K562 (cell line): ENCODE results near the gene B3GLCT. TPM values are rescaled to one million over a fixed set of nuclear protein-coding genes. Genes with fewer than 3 reads are reported as not detected.

Source experiments
- ATAC-seq: fragments of 200-7000 bp; cut with Tn5 transposase; 3 replicates; pipeline ENCODE4 v1.9.1; 2020; ENCODE audit warnings: moderate library complexity
- BruUV-seq: library from RNA; stranded (reverse); fragments of 400-500 nt; replicated peaks from 2 replicates; lab custom pipeline; 2021; lab: Mats Ljungman, UMichigan
- CTCF ChIA-PET: fragments of 300-600 bp; formaldehyde crosslinking; extraction: SDS; loops from one replicate; lab custom pipeline; 2021; ENCODE audit warnings: low intra/inter-chr PET ratio; lab: Yijun Ruan, JAX
- POLR2A ChIA-PET: fragments of 300-600, 350-650 bp; sonication (Branson Sonifier 250); formaldehyde crosslinking; extraction: SDS; loops from one replicate; lab custom pipeline; 2021; ENCODE audit warnings: antibody characterized with exemption, inconsistent platforms; lab: Yijun Ruan, JAX
- DNase-seq, 4 experiments: peaks; one replicate each; pipeline versions ENCODE4 v3.0.0 to v3.0.0-alpha.2; 2011 to 2018; ENCODE audit warnings: low spot score in 3 of 4, mixed read lengths in 3 of 4; ENCODE audit errors: extremely low read depth in 1 of 4
- FAIRE-seq: peaks from 2 replicates; lab custom pipeline; 2011; peaks lifted over from hg19 to GRCh38; lab: Jason Lieb, UNC
- H2AFZ ChIP-seq: 2 replicates; pipeline ENCODE4 v1.6.0; 2011; ENCODE audit warnings: low read depth, low read length, control low read depth, inconsistent platforms
- H3K27ac ChIP-seq: fragments of 200-600 bp; 3 replicates; pipeline ENCODE4 v1.8.0; 2011; ENCODE audit warnings: low read depth, mild to moderate bottlenecking, control low read depth, inconsistent platforms, low read length, moderate library complexity, mixed read lengths; ENCODE audit errors: extremely low read depth
- H3K27me3 ChIP-seq, 2 experiments: fragments of 300-600 bp in 1 of 2; 2 replicates in 1 of 2; 3 replicates in 1 of 2; pipeline versions ENCODE4 v1.6.0 to v1.8.0; 2011; ENCODE audit warnings: inconsistent platforms in 2 of 2, low read length in 2 of 2, mild to moderate bottlenecking in 1 of 2, mixed read lengths in 1 of 2, moderate library complexity in 1 of 2; ENCODE audit not compliant: control insufficient read depth in 2 of 2, insufficient read depth in 2 of 2
- H3K36me3 ChIP-seq: fragments of 300-600 bp; 3 replicates; pipeline ENCODE4 v1.8.0; 2011; ENCODE audit warnings: mild to moderate bottlenecking, low read length, inconsistent platforms; ENCODE audit not compliant: control insufficient read depth, insufficient read depth
- H3K4me1 ChIP-seq, 2 experiments: fragments of 200-600 bp in 1 of 2; replicated peaks in 1 of 2; 2 replicates in 1 of 2; 3 replicates in 1 of 2; pipeline versions ENCODE4 v1.5.1 to v1.8.0; 2011; ENCODE audit warnings: inconsistent platforms in 2 of 2, low read length in 2 of 2, mild to moderate bottlenecking in 1 of 2, mixed read lengths in 1 of 2, moderate library complexity in 1 of 2; ENCODE audit not compliant: control insufficient read depth in 2 of 2, insufficient read depth in 2 of 2
- H3K4me2 ChIP-seq: 2 replicates; pipeline ENCODE4 v1.6.1; 2011; ENCODE audit warnings: low read length, control low read depth, inconsistent platforms, mixed read lengths; ENCODE audit not compliant: insufficient read depth
- H3K4me3 ChIP-seq: fragments of 200-600 bp; sonication (generic), shearing (Covaris generic); 2 replicates; pipeline ENCODE4 v1.5.1; 2016; ENCODE audit warnings: control low read depth, inconsistent platforms
- H3K79me2 ChIP-seq: fragments of 200-600 bp; 3 replicates; pipeline ENCODE4 v1.8.0; 2011; ENCODE audit warnings: low read length, inconsistent platforms; ENCODE audit not compliant: control insufficient read depth, insufficient read depth
- H3K9ac ChIP-seq, 2 experiments: 2 replicates each; pipeline versions ENCODE4 v1.6.0 to v1.6.1; 2011; ENCODE audit warnings: low read depth in 2 of 2, low read length in 2 of 2, control low read depth in 1 of 2, inconsistent platforms in 1 of 2, mild to moderate bottlenecking in 1 of 2, mixed read lengths in 1 of 2; ENCODE audit not compliant: insufficient read depth in 1 of 2
- H3K9me1 ChIP-seq: one replicate; pipeline ENCODE4 v1.6.0; 2011; ENCODE audit warnings: inconsistent platforms, mild to moderate bottlenecking, low read length, moderate library complexity; ENCODE audit not compliant: control insufficient read depth, insufficient read depth
- H3K9me3 ChIP-seq: replicated peaks from 2 replicates; pipeline ENCODE4 v1.5.1; 2011; ENCODE audit warnings: low read depth, low read length, inconsistent platforms; ENCODE audit not compliant: control insufficient read depth, insufficient read depth
- H4K20me1 ChIP-seq: replicated peaks from 2 replicates; pipeline ENCODE4 v1.6.1; 2011; ENCODE audit warnings: low read length, inconsistent platforms, mixed read lengths; ENCODE audit not compliant: control insufficient read depth, insufficient read depth
- CBFA2T3 ChIP-seq: fragments of 450-650 bp; IDR thresholded peaks from 2 replicates; pipeline ENCODE4 v1.6.1; 2017
- ETV5 ChIP-seq: sonication (generic); formaldehyde crosslinking; IDR thresholded peaks from 2 replicates; pipeline ENCODE4 v1.4.0; 2020; ENCODE audit warnings: low read depth, mild to moderate bottlenecking, missing genetic modification reagents
- MAZ ChIP-seq, 2 experiments: fragments of 450-650 bp in 1 of 2; sonication (generic) in 1 of 2; formaldehyde crosslinking; IDR thresholded peaks in 1 of 2; conservative IDR thresholded peaks in 1 of 2; 2 replicates each; pipeline versions ENCODE4 v1.4.0 to v1.5.0; 2020; ENCODE audit warnings: mild to moderate bottlenecking in 1 of 2, missing genetic modification reagents in 1 of 2
- NKRF ChIP-seq: fragments of 450-650 bp; IDR thresholded peaks from 2 replicates; pipeline ENCODE4 v1.6.1; 2016; ENCODE audit warnings: borderline replicate concordance
- PML ChIP-seq: IDR thresholded peaks from 2 replicates; pipeline ENCODE4 v1.6.1; 2012; ENCODE audit warnings: low read length, inconsistent platforms
- TCF7L2 ChIP-seq: fragments of 150-350 bp; IDR thresholded peaks from 2 replicates; pipeline ENCODE4 v1.6.1; 2016; ENCODE audit warnings: low read depth, mild to moderate bottlenecking, low read length, moderate library complexity
- TOE1 ChIP-seq, 2 experiments: fragments of 450-650 bp in 1 of 2; sonication (generic) in 1 of 2; formaldehyde crosslinking in 1 of 2; IDR thresholded peaks; 2 replicates each; pipeline versions ENCODE4 v1.7.1 to v1.8.0; 2016 to 2022; ENCODE audit warnings: borderline replicate concordance in 2 of 2, mild to moderate bottlenecking in 2 of 2, antibody characterized with exemption in 1 of 2, inconsistent platforms in 1 of 2, low read depth in 1 of 2, missing genetic modification reagents in 1 of 2, moderate library complexity in 1 of 2
- ZBTB7A ChIP-seq: IDR thresholded peaks from 2 replicates; pipeline ENCODE4 v1.6.1; 2011; ENCODE audit warnings: low read depth, mild to moderate bottlenecking, low read length, moderate library complexity, borderline replicate concordance; ENCODE audit not compliant: control insufficient read depth
- ZNF253 ChIP-seq: fragments of 250-450 bp; sonication (Bioruptor Pico); conservative IDR thresholded peaks from 2 replicates; pipeline ENCODE4 v1.6.1; 2021; ENCODE audit warnings: mild to moderate bottlenecking
- ZNF764 ChIP-seq: fragments of 250-450 bp; sonication (Bioruptor Pico); IDR thresholded peaks from 2 replicates; pipeline ENCODE4 v1.4.0; 2020; ENCODE audit warnings: low read depth, mild to moderate bottlenecking, moderate library complexity
- WGBS: fragments of 100-300 bp; shearing (Covaris generic); methylation state at CpG from one replicate; pipeline ENCODE4 v1.1.6; 2016; ENCODE audit warnings: low coverage, mixed read lengths; ENCODE audit not compliant: insufficient coverage; ENCODE audit errors: missing lambda C conversion rate; 5-methylcytosine and 5-hydroxymethylcytosine counted together
- in situ Hi-C: fragments of 300-500 bp; cut with MboI; formaldehyde crosslinking; loops from 4 replicates; pipeline ENCODE4 v1.15.0; 2018; ENCODE audit warnings: inconsistent platforms, mixed read lengths
- intact Hi-C: fragments of 100-400 bp; cut with micrococcal nuclease; formaldehyde crosslinking; loops from 2 replicates; pipeline ENCODE4 v1.14.2; 2022
- polyA plus RNA-seq, 8 experiments: library from polyadenylated mRNA; depleted of rRNA in 4 of 8; stranded (reverse) in 5 of 8; unstranded in 3 of 8; fragments of >200 nt; fragmentation: Nextera tagmentation in 2 of 8; fragmentation: Illumina TruSeq in 1 of 8; extraction: Ambion mirVana in 2 of 8; extraction: Trizol in 1 of 8; gene quantifications; 2 replicates each; pipeline versions ENCODE4 v1.2.1 to v1.2.3, GENCODE V29; 2011 to 2014; ENCODE audit warnings: inconsistent platforms in 1 of 8, missing spikeins in 1 of 8
- total RNA-seq, 7 experiments: library from RNA; depleted of rRNA in 6 of 7; stranded (reverse); fragments of >200 nt in 6 of 7; fragmentation: Illumina TruSeq in 2 of 7; extraction: Trizol in 2 of 7; gene quantifications; 2 replicates each; pipeline versions ENCODE4 v1.2.1 to v1.2.3, GENCODE V29; 2011 to 2021; ENCODE audit warnings: low replicate concordance in 1 of 7

B3GLCT gene
- total and polyA plus RNA-seq, 9 of the 15 experiments (the other 6 are each of a cell fraction or from before 2014, with no cell fraction given): 1.1 to 5.1 (median 2.9) TPM

- no peak overlapping the region for H3K4me2 ChIP-seq
- H3K79me2 ChIP-seq: no peaks in the 10 kb centered on the region
- intact Hi-C loops: no loop called here
- H3K4me1 ChIP-seq: no peaks in the 10 kb centered on the region; a peak in 1 of 5 replicates
- no peak overlapping the region for H3K4me3 ChIP-seq
- H3K9me3 ChIP-seq: no peaks in the 10 kb centered on the region
- BruUV-seq: no TSS peak
- TF ChIP-seq ZBTB7A: no peak
- TF ChIP-seq CBFA2T3: peak; percentile 4; the same call in 1 of the 2 replicates
- no peaks in the 10 kb centered on the region for H3K27me3 ChIP-seq
- 0% methylated on average over 2 of the region's 2 CpGs for WGBS
- in situ Hi-C loops: no loop called here
- H3K9ac ChIP-seq: no peak overlapping the region
- FAIRE-seq (no peak), ATAC-seq (no peak), DNase-seq (no peak)
- no peaks in the 10 kb centered on the region for H4K20me1 ChIP-seq
- no peak overlapping the region for H2AFZ ChIP-seq
- no peaks in the 10 kb centered on the region for H3K36me3 ChIP-seq
- POLR2A ChIA-PET: interaction anchor here (1.0 kb wide), 1 partner anchor 9 kb away, joined by 3 read pairs; no protein-coding TSS in a partner anchor
- no peak overlapping the region for H3K27ac ChIP-seq
- no peaks in the 10 kb centered on the region for H3K9me1 ChIP-seq
- CTCF ChIA-PET: no interaction called here
Observed at GRCh38 chr13:31213651-31214289, 14.0 kb downstream of the B3GLCT start.

- H3K9me3 ChIP-seq: no peaks in the 10 kb centered on the region
- 20% methylated on average over 1 of the region's 1 CpG for WGBS
- H3K27ac ChIP-seq: no peak overlapping the region
- H3K4me1 ChIP-seq: no peaks in the 10 kb centered on the region; a peak in 1 of 5 replicates
- no peak overlapping the region for H3K4me3 ChIP-seq
- ChIA-PET CTCF (no interaction called here), POLR2A (no interaction called here)
- no peak for FAIRE-seq
- no peak for ATAC-seq
- no peaks in the 10 kb centered on the region for H3K9me1 ChIP-seq
- in situ Hi-C loops: no loop called here
- H2AFZ ChIP-seq: no peak overlapping the region
- no TSS peak for BruUV-seq
- no peaks in the 10 kb centered on the region for H3K27me3 ChIP-seq
- no peaks in the 10 kb centered on the region for H4K20me1 ChIP-seq
- intact Hi-C loops: no loop called here
- H3K79me2 ChIP-seq: no peaks in the 10 kb centered on the region
- H3K36me3 ChIP-seq: no peaks in the 10 kb centered on the region
- H3K4me2 ChIP-seq: no peak overlapping the region
- DNase-seq: no peak
- no peak for TF ChIP-seq NKRF
- no peak for TF ChIP-seq PML
- no peak for TF ChIP-seq ZNF253 (CRISPR knock-in tag)
- no peak for TF ChIP-seq TOE1 (IDR thresholded peaks at IDR 0.05; ENCODE audit: borderline replicate concordance)
- no peak for TF ChIP-seq TOE1 (CRISPR knock-in tag; IDR thresholded peaks at IDR 0.05; ENCODE audit: borderline replicate concordance, low read depth)
- TF ChIP-seq ETV5 (CRISPR knock-in tag): no peak
- TF ChIP-seq TCF7L2: no peak
- TF ChIP-seq ZNF764 (CRISPR knock-in tag): no peak
- TF ChIP-seq MAZ (CRISPR knock-in tag; conservative IDR thresholded peaks at IDR 0.05 in 1 of 2, IDR thresholded peaks at IDR 0.05 in 1 of 2): no peak
- no peak overlapping the region for H3K9ac ChIP-seq
Observed at GRCh38 chr13:31214435-31214834, 14.7 kb downstream of the B3GLCT start.
